OCI-LY7 (cell line): ENCODE measurements around the gene DDX43. TPM values are rescaled to one million over a fixed set of nuclear protein-coding genes. Genes with fewer than 3 reads are reported as not detected.
"Not testable (repeated sequence)": the region's sequence is repeated elsewhere in the genome, so short reads cannot be mapped to it uniquely, and the experiment has no call there.

Source experiments
- BruUV-seq: library from RNA; stranded (reverse); fragments of 400-500 nt; replicated peaks from 2 replicates; lab custom pipeline; 2021; lab: Mats Ljungman, UMichigan
- CTCF ChIA-PET: fragments of 300-600 bp; sonication (Branson Sonifier 250); formaldehyde crosslinking; loops from one replicate; lab custom pipeline; 2022; ENCODE audit warnings: antibody characterized with exemption; ENCODE audit not compliant: unreplicated experiment; lab: Charles Lee
- POLR2A ChIA-PET: fragments of 300-600 bp; sonication (Branson Sonifier 250); formaldehyde crosslinking; loops from one replicate; lab custom pipeline; 2022; ENCODE audit warnings: antibody characterized with exemption; lab: Charles Lee
- DNase-seq: peaks from one replicate; pipeline ENCODE4 v3.0.0-alpha.2; 2015; ENCODE audit warnings: low spot score
- H2AFZ ChIP-seq: fragments of 200-600 bp; sonication (generic), shearing (Covaris generic); 2 replicates; pipeline ENCODE4 v1.6.1; 2014; ENCODE audit warnings: mild to moderate bottlenecking, antibody characterized with exemption, low read length, moderate library complexity
- H3K27ac ChIP-seq: fragments of 200-600 bp; sonication (generic); 2 replicates; pipeline ENCODE4 v1.5.1; 2014; ENCODE audit warnings: mixed run types, low read depth, mild to moderate bottlenecking, moderate library complexity, low read length, inconsistent platforms; ENCODE audit not compliant: poor library complexity, severe bottlenecking
- H3K36me3 ChIP-seq: fragments of 200-600 bp; sonication (generic); 2 replicates; pipeline ENCODE4 v1.6.1; 2014; ENCODE audit warnings: mild to moderate bottlenecking, antibody characterized with exemption, low read length, moderate library complexity, mixed read lengths; ENCODE audit not compliant: insufficient read depth
- H3K4me1 ChIP-seq: fragments of 200-600 bp; sonication (generic); 2 replicates; pipeline ENCODE4 v1.5.1; 2014; ENCODE audit warnings: mild to moderate bottlenecking, low read length; ENCODE audit not compliant: insufficient read depth, poor library complexity, severe bottlenecking
- H3K4me2 ChIP-seq: fragments of 200-600 bp; sonication (generic); 2 replicates; pipeline ENCODE4 v1.6.1; 2014; ENCODE audit warnings: mild to moderate bottlenecking, low read length
- H3K4me3 ChIP-seq: fragments of 200-600 bp; sonication (generic); 2 replicates; pipeline ENCODE4 v1.5.1; 2014; ENCODE audit warnings: mild to moderate bottlenecking, low read depth, low read length; ENCODE audit not compliant: poor library complexity, severe bottlenecking
- H3K79me2 ChIP-seq: fragments of 200-600 bp; sonication (generic); 2 replicates; pipeline ENCODE4 v1.6.1; 2016; ENCODE audit warnings: low read depth, mild to moderate bottlenecking, low read length, moderate library complexity, mixed read lengths; ENCODE audit not compliant: insufficient read depth
- H3K9me2 ChIP-seq: fragments of 200-600 bp; sonication (generic); 2 replicates; pipeline ENCODE4 v1.6.1; 2016; ENCODE audit warnings: mild to moderate bottlenecking, low read length, mixed read lengths; ENCODE audit not compliant: insufficient read depth
- H3K9me3 ChIP-seq: fragments of 200-600 bp; sonication (generic); 2 replicates; pipeline ENCODE4 v1.6.1; 2014; ENCODE audit warnings: mild to moderate bottlenecking, mixed run types, low read length, mixed read lengths
- H4K20me1 ChIP-seq: fragments of 200-600 bp; sonication (generic); 2 replicates; pipeline ENCODE4 v1.6.1; 2014; ENCODE audit warnings: mild to moderate bottlenecking, antibody characterized with exemption, low read length, moderate library complexity, mixed read lengths; ENCODE audit not compliant: insufficient read depth
- CTCF ChIP-seq: fragments of 200-600 bp; sonication (generic); conservative IDR thresholded peaks from 2 replicates; pipeline ENCODE4 v1.5.1; 2014; ENCODE audit warnings: mild to moderate bottlenecking, antibody characterized with exemption, low read length, moderate library complexity, mixed read lengths
- EZH2phosphoT487 ChIP-seq: fragments of 200-600 bp; sonication (generic); IDR thresholded peaks from 2 replicates; pipeline ENCODE4 v1.6.1; 2018; ENCODE audit warnings: low read depth, borderline replicate concordance, mild to moderate bottlenecking, mixed run types, antibody characterized with exemption, low read length, moderate library complexity, mixed read lengths
- intact Hi-C: fragments of 100-400 bp; cut with micrococcal nuclease; formaldehyde crosslinking; loops from one replicate; pipeline ENCODE4 v1.10.0; 2022; ENCODE audit not compliant: unreplicated experiment
- total RNA-seq, 2 experiments: library from RNA; depleted of rRNA in 1 of 2; stranded (reverse); fragments of >200 nt in 1 of 2; shearing (Covaris generic) in 1 of 2; gene quantifications; 2 replicates each; pipeline ENCODE4 v1.2.3, GENCODE V29; 2014 to 2022

DDX43 gene
- total RNA-seq, 2 experiments from 2014 or later = not detected

GRCh38 chr6:73372516-73372915 lies 22.1 kb upstream of the DDX43 start:
- Histone ChIP-seq H3K9me3 (no peaks in the 10 kb centered on the region), H4K20me1 (no peaks in the 10 kb centered on the region), H2AFZ (no peak overlapping the region), H3K4me1 (no peaks in the 10 kb centered on the region), H3K4me2 (no peak overlapping the region), H3K36me3 (no peaks in the 10 kb centered on the region), H3K27ac (no peak overlapping the region), H3K4me3 (no peak overlapping the region), H3K9me2 (no peaks in the 10 kb centered on the region), H3K79me2 (no peaks in the 10 kb centered on the region)
- TF ChIP-seq EZH2phosphoT487 (no peak), CTCF (no peak)
- POLR2A ChIA-PET = interaction anchor here (0.6 to 0.7 kb wide), 3 partner anchors 20 to 65 kb away, joined by 3 read pairs; no protein-coding TSS in a partner anchor
- intact Hi-C loops = no loop called here
- BruUV-seq = no TSS peak
- CTCF ChIA-PET = no interaction called here
- no peak for DNase-seq

GRCh38 chr6:73375216-73375615 lies 19.4 kb upstream of the DDX43 start:
- H2AFZ ChIP-seq = no peak overlapping the region
- no peak overlapping the region for H3K27ac ChIP-seq
- no peaks in the 10 kb centered on the region for H3K9me2 ChIP-seq
- BruUV-seq = no TSS peak
- H3K4me1 ChIP-seq = no peaks in the 10 kb centered on the region
- H3K9me3 ChIP-seq = no peaks in the 10 kb centered on the region
- H4K20me1 ChIP-seq = no peaks in the 10 kb centered on the region
- H3K79me2 ChIP-seq = no peaks in the 10 kb centered on the region
- TF ChIP-seq EZH2phosphoT487 (no peak), CTCF (no peak)
- no peak for DNase-seq
- CTCF ChIA-PET = no interaction called here
- intact Hi-C loops = no loop called here
- H3K4me2 ChIP-seq = no peak overlapping the region
- POLR2A ChIA-PET = interaction anchor here (0.8 to 1.1 kb wide), 2 partner anchors 16 to 55 kb away, joined by 3 read pairs; no protein-coding TSS in a partner anchor
- H3K36me3 ChIP-seq = no peaks in the 10 kb centered on the region
- no peak overlapping the region for H3K4me3 ChIP-seq

- no peaks in the 10 kb centered on the region for H4K20me1 ChIP-seq
- H3K9me2 ChIP-seq = no peaks in the 10 kb centered on the region
- H3K4me2 ChIP-seq = no peak overlapping the region
- H3K4me1 ChIP-seq = no peaks in the 10 kb centered on the region
- no peak overlapping the region for H3K4me3 ChIP-seq
- BruUV-seq = no TSS peak
- no peak overlapping the region for H3K27ac ChIP-seq
- no peak overlapping the region for H2AFZ ChIP-seq
- POLR2A ChIA-PET = no interaction called here
- CTCF ChIA-PET = no interaction called here
- H3K79me2 ChIP-seq = no peaks in the 10 kb centered on the region
- intact Hi-C loops = no loop called here
- TF ChIP-seq CTCF (no peak), EZH2phosphoT487 (no peak)
- DNase-seq = no peak
- H3K36me3 ChIP-seq = no peaks in the 10 kb centered on the region
- H3K9me3 ChIP-seq = no peaks in the 10 kb centered on the region
Observed at GRCh38 chr6:73377225-73377624, 17.4 kb upstream of the DDX43 start.

GRCh38 chr6:73381531-73381930 lies 13.1 kb upstream of the DDX43 start:
- BruUV-seq, intact Hi-C loops, H3K4me2 ChIP-seq, CTCF ChIA-PET, H2AFZ ChIP-seq, H3K27ac ChIP-seq, H3K79me2 ChIP-seq, H4K20me1 ChIP-seq, H3K4me1 ChIP-seq, H3K9me2 ChIP-seq, H3K36me3 ChIP-seq, DNase-seq, H3K4me3 ChIP-seq, H3K9me3 ChIP-seq: not testable (repeated sequence)
- POLR2A ChIA-PET = interaction anchor here (0.7 kb wide), 1 partner anchor 11 kb away, joined by 5 read pairs; no protein-coding TSS in a partner anchor
